Muscle of back (tissue), 11 donors: ENCODE data around the gene PI4K2A. TPM values are rescaled to one million over a fixed set of nuclear protein-coding genes. Genes with fewer than 3 reads are reported as not detected.
"Not testable (repeated sequence)": the region's sequence is repeated elsewhere in the genome, so short reads cannot be mapped to it uniquely, and the experiment has no call there.

Experiments
- DNase-seq, 3 donors: peaks; one replicate each; pipeline versions ENCODE4 v3.0.0 to v3.0.0-alpha.2; 2013
- polyA plus RNA-seq, 10 donors: library from polyadenylated mRNA; unstranded; fragments of 120-200 nt; gene quantifications; one replicate each; pipeline ENCODE4 v1.2.1, GENCODE V29; 2013; ENCODE audit not compliant: insufficient read length in 10 of 10

PI4K2A gene
- polyA plus RNA-seq, 10 donors: 8.8 to 12.2 (median 9.3) TPM

- no peak for DNase-seq
Measured at GRCh38 chr10:97667463-97667862, 27.0 kb downstream of the PI4K2A start.

- DNase-seq: no peak
Measured at GRCh38 chr10:97669571-97669970, 29.1 kb downstream of the PI4K2A start.

GRCh38 chr10:97673736-97674525 is 33.5 kb downstream of the PI4K2A start:
- DNase-seq: peak in 1 of 3 donors; percentile 37

- DNase-seq: no peak
Measured at GRCh38 chr10:97675222-97675621, 34.8 kb downstream of the PI4K2A start.

GRCh38 chr10:97676770-97677581 is 36.5 kb downstream of the PI4K2A start:
- peak in 1 of 3 donors; percentile 58 for DNase-seq

GRCh38 chr10:97679594-97679993 is 39.1 kb downstream of the PI4K2A start:
- DNase-seq: no peak

GRCh38 chr10:97682042-97682441 is 41.6 kb downstream of the PI4K2A start:
- DNase-seq: no peak

- DNase-seq: peak in 1 of 3 donors; percentile 38
Measured at GRCh38 chr10:97683556-97684367, 43.3 kb downstream of the PI4K2A start.

- DNase-seq: not testable (repeated sequence)
Measured at GRCh38 chr10:97684368-97684713, 43.9 kb downstream of the PI4K2A start.

- DNase-seq: no peak
Measured at GRCh38 chr10:97684866-97685394, 44.5 kb downstream of the PI4K2A start.

- peak in 1 of 3 donors; percentile 40 for DNase-seq
Measured at GRCh38 chr10:97685395-97685958, 45.0 kb downstream of the PI4K2A start.

GRCh38 chr10:97686301-97686961 is 46.0 kb downstream of the PI4K2A start:
- no peak for DNase-seq

GRCh38 chr10:97686962-97687784 is 46.7 kb downstream of the PI4K2A start, which contains the start of gene AVPI1:
Gene AVPI1, minus strand, starts transcription at chr10:97687241. Its CDS starts 7,336 bp downstream, at chr10:97679905.
- peak; percentile 94 to 97 (median 97) for DNase-seq

- no peak for DNase-seq
Measured at GRCh38 chr10:97687785-97688781, 47.6 kb downstream of the PI4K2A start.

GRCh38 chr10:97689559-97690020 is 49.1 kb downstream of the PI4K2A start:
- DNase-seq: peak in 1 of 3 donors; percentile 87

- no peak for DNase-seq
Measured at GRCh38 chr10:97690133-97690532, 49.7 kb downstream of the PI4K2A start.

- not testable (repeated sequence) for DNase-seq
Measured at GRCh38 chr10:97698072-97698655, 57.7 kb downstream of the PI4K2A start.
